ENCODE results near the gene BLMH. TPM values are rescaled to one million over a fixed set of nuclear protein-coding genes. Genes with fewer than 3 reads are reported as not detected.

BLMH gene
- total and polyA plus RNA-seq, 2 experiments from 2014 or later: 36.4 to 58.7 TPM

DNA sequence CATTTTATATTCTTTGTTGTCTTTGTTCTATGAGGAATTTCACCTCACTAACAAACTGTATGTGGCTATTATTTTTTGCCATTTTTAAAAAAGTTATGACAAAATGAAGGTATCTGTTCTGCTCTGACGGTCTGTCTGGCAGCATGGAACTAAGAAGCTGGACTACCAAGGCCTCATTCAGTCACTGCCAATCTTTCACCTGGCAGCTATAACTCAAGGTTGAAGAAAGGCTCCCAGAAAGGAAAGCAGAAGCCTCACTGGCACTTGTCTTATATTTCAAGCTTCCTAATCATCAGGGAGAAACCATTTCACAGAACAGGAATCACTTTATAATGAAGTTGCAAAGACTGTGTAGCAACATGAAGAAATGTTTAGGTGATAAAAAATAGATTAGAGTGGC lies 37.6 kb downstream of the BLMH start:
- ATAC-seq: no peak
- Histone ChIP-seq H4K20me1 (replicated peaks; ENCODE audit: insufficient read depth) (peaks cover 9% of the 10 kb centered on the region; the same call in 1 of the 2 replicates), H3K4me1 (ENCODE audit: insufficient read depth) (no peaks in the 10 kb centered on the region), H3K4me2 (no peak overlapping the region), H3K9me2 (ENCODE audit: insufficient read depth) (no peaks in the 10 kb centered on the region), H3K27ac (ENCODE audit: low read depth) (no peak overlapping the region), H3K79me2 (replicated peaks; ENCODE audit: insufficient read depth) (no peaks in the 10 kb centered on the region), H3K4me3 (no peak overlapping the region), H3K36me3 (ENCODE audit: insufficient read depth) (no peaks in the 10 kb centered on the region), H2AFZ (no peak overlapping the region), H3K27me3 (ENCODE audit: insufficient read depth) (no peaks in the 10 kb centered on the region), H3F3A (replicated peaks; ENCODE audit: low read depth) (no peaks in the 10 kb centered on the region)
- no peak for DNase-seq (ENCODE audit: low spot score)
- no peak overlapping the region for H3K4me3 Mint-ChIP-seq
- no peaks in the 10 kb centered on the region for H3K9me3 Mint-ChIP-seq
- no peak overlapping the region for H3K27ac Mint-ChIP-seq
- TF ChIP-seq EZH2 (IDR thresholded peaks at IDR 0.05; ENCODE audit: low read depth, unreplicated experiment): no peak
- TF ChIP-seq, protein P1, sequence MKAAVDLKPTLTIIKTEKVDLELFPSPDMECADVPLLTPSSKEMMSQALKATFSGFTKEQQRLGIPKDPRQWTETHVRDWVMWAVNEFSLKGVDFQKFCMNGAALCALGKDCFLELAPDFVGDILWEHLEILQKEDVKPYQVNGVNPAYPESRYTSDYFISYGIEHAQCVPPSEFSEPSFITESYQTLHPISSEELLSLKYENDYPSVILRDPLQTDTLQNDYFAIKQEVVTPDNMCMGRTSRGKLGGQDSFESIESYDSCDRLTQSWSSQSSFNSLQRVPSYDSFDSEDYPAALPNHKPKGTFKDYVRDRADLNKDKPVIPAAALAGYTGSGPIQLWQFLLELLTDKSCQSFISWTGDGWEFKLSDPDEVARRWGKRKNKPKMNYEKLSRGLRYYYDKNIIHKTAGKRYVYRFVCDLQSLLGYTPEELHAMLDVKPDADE (IDR thresholded peaks at IDR 0.05): no peak
- TF ChIP-seq JUNB (IDR thresholded peaks at IDR 0.05; ENCODE audit: unreplicated experiment): no peak
- no peak for TF ChIP-seq NANOG (IDR thresholded peaks at IDR 0.05; ENCODE audit: borderline replicate concordance)
- TF ChIP-seq CTCF (conservative IDR thresholded peaks at IDR 0.05; ENCODE audit: low read depth in 2 of 2): no peak
- no peak for TF ChIP-seq ZNF331 (CRISPR knock-in tag; IDR thresholded peaks at IDR 0.05; ENCODE audit: low read depth)
- TF ChIP-seq CREB1 (CRISPR knock-in tag; IDR thresholded peaks at IDR 0.05; ENCODE audit: low read depth): no peak
- TF ChIP-seq REST (IDR thresholded peaks at IDR 0.05; ENCODE audit: unreplicated experiment): no peak
- TF ChIP-seq POLR2AphosphoS5 (IDR thresholded peaks at IDR 0.05; ENCODE audit: low read depth): no peak
- no peak for TF ChIP-seq EZH2phosphoT487 (IDR thresholded peaks at IDR 0.05; ENCODE audit: unreplicated experiment)
- no peak for TF ChIP-seq ZNF114 (CRISPR knock-in tag; IDR thresholded peaks at IDR 0.05)
- TF ChIP-seq, protein P2, sequence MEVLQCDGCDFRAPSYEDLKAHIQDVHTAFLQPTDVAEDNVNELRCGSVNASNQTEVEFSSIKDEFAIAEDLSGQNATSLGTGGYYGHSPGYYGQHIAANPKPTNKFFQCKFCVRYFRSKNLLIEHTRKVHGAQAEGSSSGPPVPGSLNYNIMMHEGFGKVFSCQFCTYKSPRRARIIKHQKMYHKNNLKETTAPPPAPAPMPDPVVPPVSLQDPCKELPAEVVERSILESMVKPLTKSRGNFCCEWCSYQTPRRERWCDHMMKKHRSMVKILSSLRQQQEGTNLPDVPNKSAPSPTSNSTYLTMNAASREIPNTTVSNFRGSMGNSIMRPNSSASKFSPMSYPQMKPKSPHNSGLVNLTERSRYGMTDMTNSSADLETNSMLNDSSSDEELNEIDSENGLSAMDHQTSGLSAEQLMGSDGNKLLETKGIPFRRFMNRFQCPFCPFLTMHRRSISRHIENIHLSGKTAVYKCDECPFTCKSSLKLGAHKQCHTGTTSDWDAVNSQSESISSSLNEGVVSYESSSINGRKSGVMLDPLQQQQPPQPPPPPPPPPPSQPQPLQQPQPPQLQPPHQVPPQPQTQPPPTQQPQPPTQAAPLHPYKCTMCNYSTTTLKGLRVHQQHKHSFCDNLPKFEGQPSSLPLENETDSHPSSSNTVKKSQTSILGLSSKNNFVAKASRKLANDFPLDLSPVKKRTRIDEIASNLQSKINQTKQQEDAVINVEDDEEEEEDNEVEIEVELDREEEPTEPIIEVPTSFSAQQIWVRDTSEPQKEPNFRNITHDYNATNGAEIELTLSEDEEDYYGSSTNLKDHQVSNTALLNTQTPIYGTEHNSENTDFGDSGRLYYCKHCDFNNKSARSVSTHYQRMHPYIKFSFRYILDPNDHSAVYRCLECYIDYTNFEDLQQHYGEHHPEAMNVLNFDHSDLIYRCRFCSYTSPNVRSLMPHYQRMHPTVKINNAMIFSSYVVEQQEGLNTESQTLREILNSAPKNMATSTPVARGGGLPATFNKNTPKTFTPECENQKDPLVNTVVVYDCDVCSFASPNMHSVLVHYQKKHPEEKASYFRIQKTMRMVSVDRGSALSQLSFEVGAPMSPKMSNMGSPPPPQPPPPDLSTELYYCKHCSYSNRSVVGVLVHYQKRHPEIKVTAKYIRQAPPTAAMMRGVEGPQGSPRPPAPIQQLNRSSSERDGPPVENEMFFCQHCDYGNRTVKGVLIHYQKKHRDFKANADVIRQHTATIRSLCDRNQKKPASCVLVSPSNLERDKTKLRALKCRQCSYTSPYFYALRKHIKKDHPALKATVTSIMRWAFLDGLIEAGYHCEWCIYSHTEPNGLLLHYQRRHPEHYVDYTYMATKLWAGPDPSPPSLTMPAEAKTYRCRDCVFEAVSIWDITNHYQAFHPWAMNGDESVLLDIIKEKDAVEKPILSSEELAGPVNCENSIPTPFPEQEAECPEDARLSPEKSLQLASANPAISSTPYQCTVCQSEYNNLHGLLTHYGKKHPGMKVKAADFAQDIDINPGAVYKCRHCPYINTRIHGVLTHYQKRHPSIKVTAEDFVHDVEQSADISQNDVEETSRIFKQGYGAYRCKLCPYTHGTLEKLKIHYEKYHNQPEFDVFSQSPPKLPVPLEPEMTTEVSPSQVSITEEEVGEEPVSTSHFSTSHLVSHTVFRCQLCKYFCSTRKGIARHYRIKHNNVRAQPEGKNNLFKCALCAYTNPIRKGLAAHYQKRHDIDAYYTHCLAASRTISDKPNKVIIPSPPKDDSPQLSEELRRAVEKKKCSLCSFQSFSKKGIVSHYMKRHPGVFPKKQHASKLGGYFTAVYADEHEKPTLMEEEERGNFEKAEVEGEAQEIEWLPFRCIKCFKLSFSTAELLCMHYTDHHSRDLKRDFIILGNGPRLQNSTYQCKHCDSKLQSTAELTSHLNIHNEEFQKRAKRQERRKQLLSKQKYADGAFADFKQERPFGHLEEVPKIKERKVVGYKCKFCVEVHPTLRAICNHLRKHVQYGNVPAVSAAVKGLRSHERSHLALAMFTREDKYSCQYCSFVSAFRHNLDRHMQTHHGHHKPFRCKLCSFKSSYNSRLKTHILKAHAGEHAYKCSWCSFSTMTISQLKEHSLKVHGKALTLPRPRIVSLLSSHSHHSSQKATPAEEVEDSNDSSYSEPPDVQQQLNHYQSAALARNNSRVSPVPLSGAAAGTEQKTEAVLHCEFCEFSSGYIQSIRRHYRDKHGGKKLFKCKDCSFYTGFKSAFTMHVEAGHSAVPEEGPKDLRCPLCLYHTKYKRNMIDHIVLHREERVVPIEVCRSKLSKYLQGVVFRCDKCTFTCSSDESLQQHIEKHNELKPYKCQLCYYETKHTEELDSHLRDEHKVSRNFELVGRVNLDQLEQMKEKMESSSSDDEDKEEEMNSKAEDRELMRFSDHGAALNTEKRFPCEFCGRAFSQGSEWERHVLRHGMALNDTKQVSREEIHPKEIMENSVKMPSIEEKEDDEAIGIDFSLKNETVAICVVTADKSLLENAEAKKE (CRISPR knock-in tag; IDR thresholded peaks at IDR 0.05): no peak
- no peak for TF ChIP-seq STAT1 (IDR thresholded peaks at IDR 0.05; ENCODE audit: unreplicated experiment)
- H3K27me3 Mint-ChIP-seq (ENCODE audit: insufficient read depth, low read depth, poor library complexity): no peaks in the 10 kb centered on the region
- no peaks in the 10 kb centered on the region for H3K4me1 Mint-ChIP-seq
- H3K36me3 Mint-ChIP-seq (ENCODE audit: low read depth): peaks cover 7% of the 10 kb centered on the region; the same call in 2 of the 3 replicates
